GM12892 (cell line): ENCODE measurements around the gene WDR64.

ENCODE experiments used
- POLR2A ChIP-seq: IDR thresholded peaks from 2 replicates; pipeline ENCODE4 v1.6.1; 2011; ENCODE audit warnings: low read depth, low read length, control low read depth
- TAF1 ChIP-seq: IDR thresholded peaks from 2 replicates; pipeline ENCODE4 v1.6.1; 2011; ENCODE audit warnings: low read depth, mild to moderate bottlenecking, control low read depth, low read length, borderline replicate concordance

DNA sequence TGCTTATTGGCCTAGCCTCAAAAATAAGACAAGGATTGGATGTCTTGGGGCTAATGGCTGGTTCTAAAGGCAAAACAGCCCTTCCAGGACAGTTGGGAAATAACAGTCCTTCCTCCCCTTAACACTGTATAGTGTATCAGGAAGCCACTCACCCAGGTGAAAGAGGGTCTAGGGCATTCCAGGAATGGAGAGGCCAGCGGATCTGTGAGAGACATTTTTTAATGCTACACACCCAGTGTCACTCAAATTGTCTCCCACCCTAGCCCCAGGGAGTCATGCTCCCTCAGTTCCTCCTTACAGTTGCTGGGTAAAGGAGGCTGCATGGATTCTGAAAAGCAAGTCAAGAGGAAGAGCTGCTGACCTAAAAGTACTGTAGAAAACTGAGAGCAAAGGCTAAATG lies 171.8 kb downstream of the WDR64 start:
- no peak for TF ChIP-seq TAF1
- no peak for TF ChIP-seq POLR2A
